Fibroblast of lung (primary cell): ENCODE measurements around the gene CEP72.
"Not testable (repeated sequence)": the region's sequence is repeated elsewhere in the genome, so short reads cannot be mapped to it uniquely, and the experiment has no call there.

Experiments used
- EZH2 ChIP-seq: IDR thresholded peaks from 2 replicates; pipeline ENCODE4 v1.5.1; 2012; ENCODE audit warnings: low read length, control low read depth, mild to moderate bottlenecking; ENCODE audit errors: missing control alignments
- TF ChIP-seq, protein P1 (sequence below), 2 donors: IDR thresholded peaks in 1 of 2; conservative IDR thresholded peaks in 1 of 2; 1 replicate in 1 of 2; 2 replicates in 1 of 2; pipeline ENCODE4 v1.5.1; 2011 to 2012; ENCODE audit warnings: low read length in 2 of 2, control low read depth in 1 of 2, inconsistent platforms in 1 of 2, low read depth in 1 of 2, mild to moderate bottlenecking in 1 of 2

DNA sequence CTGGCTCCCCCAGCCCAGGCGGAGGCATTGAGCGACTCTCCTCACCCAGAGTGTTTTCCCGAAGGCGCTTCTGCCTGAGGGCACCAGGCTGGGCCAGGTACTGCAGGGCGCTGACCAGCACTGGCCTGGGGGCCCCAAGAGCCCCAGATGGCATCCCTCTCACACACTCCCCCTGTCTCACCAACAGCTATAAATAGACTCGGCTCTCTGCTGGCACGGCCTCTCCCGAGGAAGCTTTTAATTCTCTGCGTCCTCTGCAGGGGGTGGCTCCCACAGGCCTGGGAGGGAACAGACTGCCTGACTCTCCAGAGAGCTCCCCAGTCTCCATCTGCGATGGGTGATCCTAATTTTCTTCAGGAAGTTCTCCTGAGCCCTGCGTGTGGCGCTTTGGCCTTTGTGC, 78.2 kb downstream of the CEP72 start:
- TF ChIP-seq, protein P1, sequence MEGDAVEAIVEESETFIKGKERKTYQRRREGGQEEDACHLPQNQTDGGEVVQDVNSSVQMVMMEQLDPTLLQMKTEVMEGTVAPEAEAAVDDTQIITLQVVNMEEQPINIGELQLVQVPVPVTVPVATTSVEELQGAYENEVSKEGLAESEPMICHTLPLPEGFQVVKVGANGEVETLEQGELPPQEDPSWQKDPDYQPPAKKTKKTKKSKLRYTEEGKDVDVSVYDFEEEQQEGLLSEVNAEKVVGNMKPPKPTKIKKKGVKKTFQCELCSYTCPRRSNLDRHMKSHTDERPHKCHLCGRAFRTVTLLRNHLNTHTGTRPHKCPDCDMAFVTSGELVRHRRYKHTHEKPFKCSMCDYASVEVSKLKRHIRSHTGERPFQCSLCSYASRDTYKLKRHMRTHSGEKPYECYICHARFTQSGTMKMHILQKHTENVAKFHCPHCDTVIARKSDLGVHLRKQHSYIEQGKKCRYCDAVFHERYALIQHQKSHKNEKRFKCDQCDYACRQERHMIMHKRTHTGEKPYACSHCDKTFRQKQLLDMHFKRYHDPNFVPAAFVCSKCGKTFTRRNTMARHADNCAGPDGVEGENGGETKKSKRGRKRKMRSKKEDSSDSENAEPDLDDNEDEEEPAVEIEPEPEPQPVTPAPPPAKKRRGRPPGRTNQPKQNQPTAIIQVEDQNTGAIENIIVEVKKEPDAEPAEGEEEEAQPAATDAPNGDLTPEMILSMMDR (conservative IDR thresholded peaks at IDR 0.05 in 1 of 2, IDR thresholded peaks at IDR 0.05 in 1 of 2; ENCODE audit: low read depth in 1 of 2, low read length in 2 of 2) = not testable (repeated sequence)
- not testable (repeated sequence) for TF ChIP-seq EZH2
